Ishikawa (cell line): ENCODE results near the gene CIDEC.

Experiments used
- CEBPB ChIP-seq: IDR thresholded peaks from 2 replicates; pipeline ENCODE4 v1.6.1; 2012
- CREB1 ChIP-seq: IDR thresholded peaks from 2 replicates; pipeline ENCODE4 v1.6.1; 2012; ENCODE audit warnings: low read depth
- EGR1 ChIP-seq: IDR thresholded peaks from 2 replicates; pipeline ENCODE4 v1.6.1; 2012
- EP300 ChIP-seq: IDR thresholded peaks from 2 replicates; pipeline ENCODE4 v1.6.1; 2012; ENCODE audit warnings: borderline replicate concordance
- FOXM1 ChIP-seq: IDR thresholded peaks from 2 replicates; pipeline ENCODE4 v1.6.1; 2012; ENCODE audit warnings: low read depth, borderline replicate concordance
- MAX ChIP-seq: IDR thresholded peaks from 2 replicates; pipeline ENCODE4 v1.6.1; 2012
- NFIC ChIP-seq: IDR thresholded peaks from 2 replicates; pipeline ENCODE4 v1.6.1; 2012
- RAD21 ChIP-seq: IDR thresholded peaks from 2 replicates; pipeline ENCODE4 v1.6.1; 2012; ENCODE audit warnings: low read depth
- REST ChIP-seq: IDR thresholded peaks from 2 replicates; pipeline ENCODE4 v1.6.1; 2012; ENCODE audit warnings: low read depth, mild to moderate bottlenecking
- TAF1 ChIP-seq: IDR thresholded peaks from 2 replicates; pipeline ENCODE4 v1.6.1; 2012; ENCODE audit warnings: low read depth, mild to moderate bottlenecking
- TCF12 ChIP-seq: IDR thresholded peaks from 2 replicates; pipeline ENCODE4 v1.6.1; 2012; ENCODE audit warnings: low read depth
- TEAD4 ChIP-seq: IDR thresholded peaks from 2 replicates; pipeline ENCODE4 v1.6.1; 2012
- USF1 ChIP-seq: IDR thresholded peaks from 2 replicates; pipeline ENCODE4 v1.6.1; 2012
- YY1 ChIP-seq: IDR thresholded peaks from 2 replicates; pipeline ENCODE4 v1.6.1; 2012; ENCODE audit warnings: low read depth
- ZBTB7A ChIP-seq: IDR thresholded peaks from 2 replicates; pipeline ENCODE4 v1.6.1; 2012; ENCODE audit warnings: low read depth

The CIDEC gene

GRCh38 chr3:9818666-9819335 lies 61.3 kb downstream of the CIDEC start:
- TF ChIP-seq RAD21 (no peak), FOXM1 (no peak), CREB1 (no peak), MAX (no peak), EP300 (no peak), ZBTB7A (no peak), EGR1 (no peak), YY1 (no peak), TEAD4 (no peak), CEBPB (no peak), REST (no peak), TAF1 (no peak), NFIC (no peak), TCF12 (no peak), USF1 (no peak)

- TF ChIP-seq REST (no peak), USF1 (no peak), NFIC (no peak), ZBTB7A (no peak), TAF1 (no peak), MAX (no peak), YY1 (no peak), FOXM1 (no peak), TEAD4 (no peak), EGR1 (no peak), TCF12 (no peak), CREB1 (no peak), EP300 (no peak), CEBPB (no peak), RAD21 (no peak)
Observed at GRCh38 chr3:9817436-9817835, 62.6 kb downstream of the CIDEC start.
